Stimulated activated CD8-positive, alpha-beta memory T cell treated with anti-CD3 and anti-CD28 coated beads, Interleukin-4, amount 100 ng/mL, for 4 hours (primary cell): ENCODE measurements around the gene DLGAP4.

ENCODE experiments used
- DNase-seq, 2 donors: peaks; one replicate each; pipeline ENCODE4 v3.0.0-alpha.2; 2020; ENCODE audit warnings: low read depth in 2 of 2, low spot score in 1 of 2

DLGAP4 gene, protein sequence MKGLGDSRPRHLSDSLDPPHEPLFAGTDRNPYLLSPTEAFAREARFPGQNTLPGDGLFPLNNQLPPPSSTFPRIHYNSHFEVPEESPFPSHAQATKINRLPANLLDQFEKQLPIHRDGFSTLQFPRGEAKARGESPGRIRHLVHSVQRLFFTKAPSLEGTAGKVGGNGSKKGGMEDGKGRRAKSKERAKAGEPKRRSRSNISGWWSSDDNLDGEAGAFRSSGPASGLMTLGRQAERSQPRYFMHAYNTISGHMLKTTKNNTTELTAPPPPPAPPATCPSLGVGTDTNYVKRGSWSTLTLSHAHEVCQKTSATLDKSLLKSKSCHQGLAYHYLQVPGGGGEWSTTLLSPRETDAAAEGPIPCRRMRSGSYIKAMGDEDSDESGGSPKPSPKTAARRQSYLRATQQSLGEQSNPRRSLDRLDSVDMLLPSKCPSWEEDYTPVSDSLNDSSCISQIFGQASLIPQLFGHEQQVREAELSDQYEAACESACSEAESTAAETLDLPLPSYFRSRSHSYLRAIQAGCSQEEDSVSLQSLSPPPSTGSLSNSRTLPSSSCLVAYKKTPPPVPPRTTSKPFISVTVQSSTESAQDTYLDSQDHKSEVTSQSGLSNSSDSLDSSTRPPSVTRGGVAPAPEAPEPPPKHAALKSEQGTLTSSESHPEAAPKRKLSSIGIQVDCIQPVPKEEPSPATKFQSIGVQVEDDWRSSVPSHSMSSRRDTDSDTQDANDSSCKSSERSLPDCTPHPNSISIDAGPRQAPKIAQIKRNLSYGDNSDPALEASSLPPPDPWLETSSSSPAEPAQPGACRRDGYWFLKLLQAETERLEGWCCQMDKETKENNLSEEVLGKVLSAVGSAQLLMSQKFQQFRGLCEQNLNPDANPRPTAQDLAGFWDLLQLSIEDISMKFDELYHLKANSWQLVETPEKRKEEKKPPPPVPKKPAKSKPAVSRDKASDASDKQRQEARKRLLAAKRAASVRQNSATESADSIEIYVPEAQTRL

DNA sequence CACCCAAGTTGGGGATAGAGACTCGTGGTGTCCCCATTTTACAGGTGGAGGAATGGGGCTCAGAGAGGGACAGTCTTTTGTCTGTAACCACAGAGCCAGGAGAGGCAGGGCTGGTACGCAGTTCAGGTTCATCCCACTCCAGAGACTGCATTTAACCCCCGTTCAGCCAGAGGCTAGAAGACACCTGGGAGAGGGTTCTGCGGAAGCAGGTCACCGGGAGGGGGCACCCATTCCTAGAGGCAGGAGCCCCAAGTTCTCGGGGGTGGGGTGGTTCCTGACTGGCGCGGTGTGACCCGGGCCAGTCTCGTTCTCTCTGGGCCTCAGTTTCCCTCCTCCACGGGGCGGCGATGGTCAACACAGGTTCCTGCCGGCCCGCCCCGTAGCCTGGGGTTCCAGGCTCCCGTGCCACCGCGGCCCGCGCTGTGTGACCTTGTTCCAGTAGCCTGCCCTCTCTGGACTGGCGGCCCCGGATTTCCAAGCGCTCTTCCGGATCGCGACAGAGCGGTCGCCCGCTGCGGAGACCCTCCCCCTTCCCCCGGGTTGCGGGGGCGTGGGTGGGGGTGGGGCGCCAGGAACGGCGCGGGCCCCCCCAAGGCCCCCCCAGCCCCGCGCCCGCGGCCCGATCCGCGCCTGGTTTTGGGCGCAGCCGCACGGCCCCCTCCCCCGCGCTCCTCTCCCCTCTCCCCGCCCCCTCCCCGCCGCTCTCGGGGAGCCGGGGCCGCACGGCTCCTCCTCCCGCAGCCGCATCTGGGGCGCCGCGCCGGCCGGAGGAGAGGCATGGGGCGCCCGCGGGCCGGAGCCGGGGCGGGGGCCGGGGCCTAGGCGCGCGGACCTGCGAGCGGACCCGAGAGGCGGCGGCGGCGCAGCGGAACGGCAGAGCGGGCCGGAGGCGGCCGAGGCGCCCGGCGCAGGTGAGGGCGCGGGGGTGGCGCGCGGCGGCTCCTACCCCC lies at the start of gene DLGAP4:
Gene DLGAP4, plus strand, starts transcription at position 738 of the 950 bp plus-strand sequence. CDS start 125,379 bp downstream, outside the sequence.
- no peak for DNase-seq

DNA sequence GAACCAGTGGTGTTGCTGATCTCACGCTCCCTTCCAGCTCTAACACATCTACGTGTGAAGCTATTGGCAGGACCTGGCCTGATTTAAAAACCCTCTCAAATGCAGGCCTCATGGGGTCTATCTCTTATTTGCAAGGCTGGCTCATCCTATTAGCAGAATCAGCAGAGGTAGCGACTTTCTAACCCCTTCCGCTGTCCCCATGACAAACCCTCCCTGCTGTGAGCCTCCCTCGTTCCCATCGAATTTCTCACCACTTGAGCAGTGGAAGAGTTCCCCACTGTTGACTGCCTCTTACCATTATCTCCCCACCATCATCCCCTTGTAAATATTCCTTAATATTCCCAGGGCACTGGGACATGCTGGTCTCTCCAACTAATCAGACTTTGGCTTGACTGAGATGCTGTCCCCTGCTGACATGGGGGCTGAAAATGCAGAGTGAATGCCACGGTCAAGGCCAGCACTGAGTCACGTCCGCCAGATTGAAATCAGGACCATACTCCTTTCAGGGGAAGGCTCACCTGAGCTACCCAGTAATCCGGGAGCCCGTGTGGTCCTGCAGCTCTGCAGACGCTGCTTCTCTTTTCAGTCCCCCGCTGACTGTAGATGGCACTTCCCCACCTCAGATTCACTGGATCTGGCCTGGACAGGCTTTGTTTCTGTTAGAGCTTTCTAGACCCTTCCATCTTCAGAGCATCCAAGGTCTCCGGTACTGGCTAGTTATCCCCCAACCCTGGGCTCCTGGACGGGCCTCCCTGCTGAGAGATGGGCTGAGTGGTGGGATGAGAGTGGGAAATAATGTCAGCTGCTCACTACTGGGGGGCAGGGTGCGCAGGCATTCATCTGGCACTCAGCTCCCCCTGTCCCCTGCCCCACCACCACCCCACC lies 46.7 kb upstream of the DLGAP4 start:
- no peak for DNase-seq

DNA sequence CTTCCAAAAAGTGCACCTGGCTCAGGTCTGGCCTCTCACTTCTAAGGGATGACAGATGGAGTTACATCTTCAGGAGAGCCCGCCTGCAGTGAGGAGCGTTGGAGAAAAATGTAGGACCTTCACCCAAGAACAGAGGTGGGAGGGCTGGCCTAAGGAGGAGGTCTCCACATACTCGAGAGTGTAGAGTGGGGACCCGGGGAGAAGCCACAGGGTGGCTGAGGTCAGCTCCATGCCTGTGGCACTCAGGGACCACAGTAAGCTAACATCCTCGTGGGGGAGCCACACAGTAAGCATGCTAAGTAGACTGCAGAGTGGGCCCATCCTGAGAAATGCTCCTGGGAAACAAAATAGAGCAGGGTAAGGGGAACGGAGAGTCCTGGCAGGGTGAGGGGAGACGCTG lies 45.8 kb upstream of the DLGAP4 start:
- no peak for DNase-seq

DNA sequence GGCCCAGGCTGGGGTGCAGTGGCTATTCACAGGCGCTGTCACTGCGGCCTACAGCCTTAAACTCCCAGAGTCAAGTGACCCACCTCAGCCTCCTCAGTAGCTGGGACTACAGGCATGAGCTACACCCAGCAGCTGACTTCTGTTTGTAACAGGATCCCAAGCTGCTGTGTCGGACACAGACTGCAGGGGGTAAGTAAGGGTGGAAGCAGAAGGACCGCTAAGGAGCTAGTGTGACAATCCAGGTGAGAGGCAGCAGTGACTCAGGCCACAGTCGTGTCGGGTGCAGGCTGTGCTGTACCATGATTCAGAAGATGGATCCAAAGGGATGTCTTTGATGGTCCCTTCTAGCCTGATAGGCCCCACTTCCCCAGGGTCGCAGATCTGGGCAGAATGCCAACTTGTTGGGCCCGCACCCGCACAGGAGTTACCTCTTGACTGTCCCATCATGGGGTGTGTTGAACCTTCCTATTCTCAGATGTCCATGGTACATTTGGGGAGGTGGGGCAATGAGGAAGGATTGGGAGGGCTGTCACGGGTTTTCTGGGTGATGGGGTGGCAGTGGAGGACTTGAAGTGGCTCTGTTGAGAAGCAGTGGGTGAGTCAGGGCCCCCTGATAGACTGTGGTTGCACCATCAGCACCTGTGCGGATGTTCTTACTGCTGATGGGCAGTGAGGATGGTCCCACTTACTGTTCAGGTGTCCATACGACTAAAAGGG lies 44.6 kb upstream of the DLGAP4 start:
- DNase-seq: no peak

DNA sequence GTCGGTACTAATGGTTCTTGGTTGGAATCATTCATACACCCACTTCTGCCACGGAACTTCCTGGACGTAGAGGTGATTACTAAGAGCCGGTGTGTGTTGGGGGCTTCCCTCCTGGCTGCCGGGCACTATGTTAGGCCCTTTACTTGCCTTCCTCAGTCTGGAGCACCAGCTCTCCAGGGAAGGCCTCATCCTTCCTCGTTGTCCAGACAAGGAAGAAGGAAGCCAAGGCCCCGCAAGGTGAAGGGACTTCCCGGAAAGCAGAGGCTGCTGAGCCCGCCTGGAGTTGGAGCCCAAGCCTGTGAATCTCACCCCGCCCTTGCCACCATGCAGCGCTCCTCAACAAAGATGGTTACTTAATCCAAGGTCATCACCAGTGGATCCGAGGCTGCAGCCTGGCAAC lies 43.7 kb upstream of the DLGAP4 start:
- DNase-seq: no peak

DNA sequence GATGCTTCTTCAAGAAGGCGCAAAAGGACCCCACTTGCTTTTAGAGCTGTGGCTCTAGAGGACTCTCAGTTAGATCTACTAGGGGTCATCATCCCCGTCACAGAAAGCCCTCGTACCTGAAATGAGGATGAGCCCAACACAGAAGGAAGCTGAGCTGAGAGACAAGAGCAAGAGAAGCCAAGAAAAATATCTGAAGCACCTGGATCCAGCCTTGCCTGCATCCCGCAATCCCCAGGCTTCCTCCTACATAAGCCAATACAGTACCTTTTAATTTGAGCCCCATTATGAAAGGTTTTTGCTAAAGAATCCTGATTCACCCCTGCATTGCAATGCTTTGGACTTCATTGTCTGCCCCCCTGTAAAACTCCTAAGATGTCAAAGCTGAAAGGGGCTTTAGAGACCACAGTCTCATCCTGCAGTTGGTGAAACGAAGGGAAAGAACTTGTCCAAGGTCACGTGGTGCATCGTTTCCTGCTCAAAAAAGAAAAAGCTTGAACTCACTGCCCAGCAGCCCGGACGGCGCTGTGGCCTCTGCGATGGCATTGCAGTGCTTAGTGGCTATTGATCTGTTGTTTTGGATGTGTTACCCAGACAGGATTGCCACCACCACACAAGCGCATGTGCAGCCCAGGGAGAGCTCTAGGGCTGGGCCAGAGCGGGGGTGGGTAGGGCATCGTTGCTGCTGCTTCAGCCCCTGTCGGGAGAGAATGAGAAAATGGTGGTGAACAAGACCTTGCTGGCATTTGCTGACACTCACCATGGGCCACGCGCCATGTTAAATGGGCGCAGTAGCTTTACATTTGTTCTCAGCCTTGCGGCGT lies 41.5 kb upstream of the DLGAP4 start:
- no peak for DNase-seq

DNA sequence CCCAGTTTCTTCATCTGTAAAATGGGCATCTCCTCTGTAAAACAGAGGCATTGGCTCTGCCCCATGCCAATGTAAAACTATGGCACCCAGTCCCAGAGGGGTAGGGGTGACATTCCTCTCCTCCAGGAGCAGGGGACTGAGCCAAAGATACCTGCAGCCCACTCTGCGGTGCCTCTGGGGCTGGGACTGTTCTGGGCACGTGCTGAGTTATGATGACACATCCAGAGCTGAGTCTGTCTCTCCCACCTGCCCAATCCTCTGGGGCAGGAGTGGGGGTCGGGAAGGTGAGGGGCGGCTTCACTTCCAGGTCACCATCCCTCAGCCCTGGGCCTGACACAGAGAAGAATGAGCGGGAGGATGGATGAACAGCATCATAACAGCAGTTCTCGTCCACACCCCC lies 40.0 kb upstream of the DLGAP4 start:
- no peak for DNase-seq

DNA sequence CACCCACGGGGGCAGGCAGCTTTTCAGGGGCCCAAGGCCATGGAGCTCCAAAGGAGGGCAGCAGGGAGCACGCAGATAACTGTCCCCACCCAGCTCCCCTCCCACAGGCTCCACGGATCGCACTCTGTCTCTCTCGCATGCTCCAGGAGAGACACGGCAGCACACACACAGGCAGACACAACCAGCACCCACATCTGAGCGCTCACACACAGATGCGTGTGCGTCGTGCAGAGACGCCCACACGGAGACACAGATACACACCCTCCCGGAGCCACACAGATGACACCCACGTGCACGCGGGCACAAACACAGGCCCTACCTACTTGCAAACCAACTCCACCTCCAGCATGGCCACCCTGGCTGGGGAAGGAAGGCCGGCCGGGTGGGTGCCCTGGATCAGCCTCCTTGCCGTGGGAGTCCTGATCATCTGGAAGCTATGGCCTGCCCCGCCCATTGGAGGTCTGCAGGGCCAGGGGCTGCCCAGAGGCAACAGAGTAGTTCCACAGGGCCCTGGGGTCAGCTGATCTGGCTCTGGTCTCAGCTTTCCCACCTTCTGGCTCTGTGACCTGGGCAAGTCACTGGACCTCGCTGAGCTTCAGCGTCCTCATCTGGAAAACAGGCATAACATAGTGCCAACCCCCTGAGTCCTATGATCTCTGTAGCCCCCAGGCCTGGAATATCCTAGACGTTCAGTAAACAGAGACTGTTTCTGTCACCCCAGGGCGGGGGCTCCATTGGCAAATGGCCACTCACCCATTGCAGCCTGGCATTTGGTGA lies 38.3 kb upstream of the DLGAP4 start:
- no peak for DNase-seq

DNA sequence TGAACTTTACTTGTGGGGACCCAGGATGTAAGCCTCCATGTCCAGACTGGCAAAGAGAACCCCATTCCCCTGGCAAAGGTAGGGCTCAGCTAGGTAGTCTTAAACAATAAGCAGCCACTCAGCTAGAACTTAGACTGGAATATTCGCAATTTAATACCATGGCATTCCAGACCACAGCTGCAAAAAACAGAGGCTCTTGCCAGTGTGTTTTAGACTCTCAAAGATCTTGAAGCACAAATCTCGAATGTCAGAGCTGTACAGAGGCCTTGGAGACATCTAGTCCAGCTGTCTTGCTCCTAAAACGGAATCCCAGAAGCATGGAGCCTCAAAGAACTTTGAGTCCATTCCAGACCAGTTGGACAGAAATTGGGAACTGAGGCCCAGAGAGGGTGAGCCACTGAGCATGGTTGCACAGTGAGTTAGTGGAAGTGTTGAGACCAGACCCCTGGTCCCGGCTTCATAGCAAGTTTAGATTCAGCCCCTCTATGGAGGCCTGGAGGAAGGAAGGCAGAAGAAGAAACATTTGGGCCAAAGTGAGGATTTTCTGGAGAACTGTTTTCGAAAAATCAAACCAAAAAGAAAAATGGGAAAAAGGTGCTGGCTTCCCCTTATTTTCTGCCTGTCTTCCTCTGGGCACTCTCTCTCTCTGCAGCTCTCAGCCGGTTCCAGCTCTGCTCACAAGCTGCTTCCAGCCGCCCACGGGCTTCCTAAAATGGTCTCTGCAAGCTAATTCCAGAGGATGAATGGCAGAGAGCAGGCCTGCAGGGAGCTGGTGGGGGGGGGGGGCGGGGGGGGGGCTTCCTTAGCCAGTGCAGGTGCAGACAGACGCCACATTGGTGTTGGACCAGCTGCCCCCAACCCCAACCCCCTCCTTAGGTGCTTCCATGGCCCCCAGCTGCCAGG lies 37.4 kb upstream of the DLGAP4 start:
- no peak for DNase-seq

DNA sequence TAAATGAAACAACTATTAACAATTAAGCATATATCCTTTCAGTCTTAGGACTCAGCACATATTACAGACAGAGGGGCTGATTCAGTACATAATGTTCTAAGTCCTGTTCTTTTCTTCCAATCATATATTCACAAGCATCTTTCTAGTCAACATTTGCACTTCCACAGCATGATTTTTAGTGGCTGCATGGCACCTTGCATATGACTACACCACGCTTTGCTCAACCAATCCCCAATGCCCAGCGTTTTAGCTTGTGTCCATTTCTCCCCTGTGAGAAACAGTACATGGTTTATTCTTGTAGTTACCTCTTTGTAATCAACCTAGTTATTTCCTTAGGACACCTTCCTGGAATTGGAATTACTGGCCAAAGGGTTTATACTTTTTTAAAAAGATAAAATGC lies 36.6 kb upstream of the DLGAP4 start:
- DNase-seq: no peak

DNA sequence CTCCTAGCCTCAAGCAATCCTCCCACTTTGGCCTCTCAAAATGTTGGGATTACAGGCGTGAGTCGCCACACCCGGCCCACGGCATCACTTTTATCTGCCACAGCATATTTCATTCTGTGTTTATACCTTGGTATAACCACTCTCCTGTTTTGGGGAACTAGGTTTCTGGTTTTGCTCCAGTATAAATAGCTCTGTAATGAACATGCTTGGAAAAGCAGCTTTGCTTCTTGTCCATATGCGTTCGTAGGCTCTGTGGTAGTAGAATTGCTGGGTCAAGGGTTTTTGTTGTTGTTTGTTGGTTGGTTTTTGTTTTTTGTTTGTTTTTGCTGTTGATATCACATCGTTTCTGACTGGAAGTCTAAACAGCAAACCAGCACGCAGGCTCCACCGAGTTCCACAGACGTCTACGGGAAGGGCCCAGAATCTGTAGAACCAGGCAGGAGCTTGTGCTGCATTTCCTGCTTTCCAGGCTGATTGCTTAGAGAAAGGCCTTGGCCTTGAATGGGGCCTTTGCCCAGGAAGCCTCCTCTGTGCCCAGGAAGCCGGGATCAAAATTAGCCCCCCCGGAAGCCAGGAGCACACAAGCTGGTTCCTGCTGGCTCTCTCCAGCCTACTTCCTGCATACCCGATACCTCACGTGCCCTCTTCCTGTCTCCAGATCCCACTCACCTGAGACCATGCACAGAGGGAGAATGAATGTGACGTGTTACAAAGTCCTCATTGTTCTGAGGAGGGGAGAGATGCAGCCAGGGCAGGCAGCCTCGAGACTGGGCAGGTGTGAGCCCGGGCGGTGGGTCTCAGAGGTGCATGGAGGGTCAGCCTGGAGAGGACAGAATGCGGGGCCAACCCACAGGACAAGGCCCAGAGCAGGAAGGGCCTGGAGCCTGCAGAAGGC lies 35.1 kb upstream of the DLGAP4 start:
- DNase-seq: no peak

DNA sequence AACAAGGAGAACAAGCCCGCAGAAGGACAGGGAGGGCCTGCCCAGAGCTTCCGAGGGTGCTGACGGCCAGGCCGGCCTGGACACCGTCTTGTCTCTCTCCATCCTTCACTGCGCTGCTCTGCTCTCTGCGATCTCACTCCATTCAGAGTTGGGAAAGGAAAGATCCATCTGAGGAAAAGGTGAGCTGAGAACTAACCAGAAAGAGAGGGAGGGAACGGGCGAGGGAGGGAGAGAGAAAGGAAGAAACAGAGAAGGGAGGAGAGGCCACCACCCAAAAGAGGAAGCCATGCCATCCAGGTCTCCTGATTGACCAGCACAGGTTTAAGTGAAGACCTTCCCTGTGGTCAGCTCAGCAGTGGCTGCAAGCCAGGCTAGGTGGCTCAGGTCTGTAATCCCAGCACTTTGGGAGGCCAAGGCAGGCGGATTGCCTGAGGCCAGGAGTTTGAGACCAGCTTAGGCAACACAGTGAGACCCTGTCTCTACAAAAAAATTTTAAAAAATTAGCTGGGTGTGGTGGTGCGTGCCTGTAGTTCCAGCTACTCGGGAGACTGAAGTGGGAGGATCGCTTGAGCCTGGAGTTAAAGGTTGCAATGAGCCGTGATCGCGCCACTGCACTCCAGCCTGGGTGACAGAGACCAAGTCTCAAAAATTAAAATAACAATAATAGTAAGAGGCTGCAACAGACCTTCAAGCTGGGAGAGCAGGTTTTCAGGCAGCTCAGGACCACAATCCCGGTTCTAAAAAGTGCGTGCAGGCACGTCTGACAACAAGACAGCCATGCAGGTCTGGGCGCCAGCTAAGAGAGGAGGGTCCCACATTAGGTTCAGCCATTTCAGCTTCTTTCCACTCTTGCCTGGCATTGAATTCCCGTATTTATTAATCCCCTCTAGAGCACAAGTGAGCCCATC lies 34.2 kb upstream of the DLGAP4 start:
- DNase-seq: no peak

DNA sequence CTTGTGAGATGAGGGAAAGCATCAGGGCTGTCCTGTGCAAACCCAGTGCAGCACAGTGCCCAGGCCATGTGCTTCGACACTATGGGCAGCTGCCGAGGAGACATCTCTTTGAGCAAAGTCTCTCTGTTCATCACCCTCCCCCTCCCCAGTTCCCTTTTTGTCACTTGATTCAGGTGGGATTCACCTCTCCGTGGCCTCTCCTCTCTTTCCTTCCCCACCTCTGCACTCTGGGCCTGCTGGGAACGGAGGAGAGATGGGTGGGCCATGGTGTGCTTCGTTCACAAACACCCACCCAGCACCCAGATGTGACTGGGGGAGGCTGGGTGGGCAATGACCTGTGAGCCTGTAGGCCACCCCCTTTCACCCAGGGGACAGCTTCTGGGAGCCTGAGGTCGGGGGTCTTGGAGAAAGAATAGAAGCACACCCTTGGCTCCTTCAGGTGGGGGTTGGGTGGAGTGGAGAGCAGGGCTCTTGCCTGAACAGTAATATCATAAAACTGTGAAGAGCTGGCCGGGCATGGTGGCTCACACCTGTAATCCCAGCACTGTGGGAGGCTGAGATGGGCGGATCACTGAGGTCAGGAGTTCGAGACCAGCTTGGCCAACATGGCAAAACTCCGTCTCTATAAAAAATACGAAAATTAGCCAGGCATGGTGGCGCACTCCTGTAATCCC lies 33.5 kb upstream of the DLGAP4 start:
- DNase-seq: no peak
